Measurements from ENCODE around the gene RIN1. TPM values are rescaled to one million over a fixed set of nuclear protein-coding genes. Genes with fewer than 3 reads are reported as not detected.

RIN1 gene
- total and polyA plus RNA-seq, 8 donors: 1.7 to 10.2 (median 3.5) TPM

- ATAC-seq (no peak), DNase-seq (peak in 1 of 4 donors; percentile 55)
- H3K27ac ChIP-seq: no peak overlapping the region
- no peaks in the 10 kb centered on the region for H3K9me3 ChIP-seq
- peaks cover 0 to 60% of the 10 kb centered on the region in 2 donors for H3K36me3 ChIP-seq
- no peak overlapping the region for H3K4me3 ChIP-seq
- H3K4me1 ChIP-seq: peaks cover 22 to 41% of the 10 kb centered on the region in 2 donors
- intact Hi-C loops (cut with DNase I): no loop called here
- no peak for TF ChIP-seq CTCF (IDR thresholded peaks at IDR 0.05)
- H3K27me3 ChIP-seq: no peaks in the 10 kb centered on the region
These were observed 4.6 kb upstream of the RIN1 start for GRCh38 chr11:66340596-66341501.

GRCh38 chr11:66339686-66340483 lies 3.7 kb upstream of the RIN1 start:
- no peak for TF ChIP-seq CTCF (IDR thresholded peaks at IDR 0.05)
- no peak overlapping the region for H3K4me3 ChIP-seq
- H3K9me3 ChIP-seq: no peaks in the 10 kb centered on the region
- H3K36me3 ChIP-seq: peaks cover 0 to 60% of the 10 kb centered on the region in 2 donors
- intact Hi-C loops (cut with DNase I): no loop called here
- ATAC-seq (no peak), DNase-seq (peak in 1 of 4 donors; percentile 49)
- H3K4me1 ChIP-seq: peaks cover 23 to 42% of the 10 kb centered on the region in 2 donors
- no peaks in the 10 kb centered on the region for H3K27me3 ChIP-seq
- H3K27ac ChIP-seq: no peak overlapping the region

GRCh38 chr11:66339162-66339675 lies 3.0 kb upstream of the RIN1 start:
- H3K27ac ChIP-seq: no peak overlapping the region
- H3K4me3 ChIP-seq: no peak overlapping the region
- DNase-seq (peak in 1 of 4 donors; percentile 20), ATAC-seq (no peak)
- no peaks in the 10 kb centered on the region for H3K9me3 ChIP-seq
- TF ChIP-seq CTCF (IDR thresholded peaks at IDR 0.05): no peak
- H3K36me3 ChIP-seq: peaks cover 0 to 60% of the 10 kb centered on the region in 2 donors
- intact Hi-C loops (cut with DNase I): no loop called here
- no peaks in the 10 kb centered on the region for H3K27me3 ChIP-seq
- H3K4me1 ChIP-seq: peaks cover 24 to 47% of the 10 kb centered on the region in 2 donors

GRCh38 chr11:66338276-66339161 lies 2.3 kb upstream of the RIN1 start:
- ATAC-seq: no peak
- Histone ChIP-seq H3K27me3 (no peaks in the 10 kb centered on the region), H3K27ac (no peak overlapping the region), H3K4me3 (no peak overlapping the region), H3K36me3 (peaks cover 0 to 66% of the 10 kb centered on the region in 2 donors), H3K9me3 (no peaks in the 10 kb centered on the region), H3K4me1 (peaks cover 19 to 40% of the 10 kb centered on the region in 2 donors)
- no peak for TF ChIP-seq CTCF (IDR thresholded peaks at IDR 0.05)
- intact Hi-C loops (cut with DNase I): no loop called here
- peak in 2 of 4 donors; percentile 29 to 50 for DNase-seq

Measured in left lung (tissue), 10 donors.